ENCODE measurements around the gene BAG3. TPM values are rescaled to one million over a fixed set of nuclear protein-coding genes. Genes with fewer than 3 reads are reported as not detected.

BAG3 gene
- total RNA-seq, 1 donor from 2014 or later, result 4.7 TPM

DNA sequence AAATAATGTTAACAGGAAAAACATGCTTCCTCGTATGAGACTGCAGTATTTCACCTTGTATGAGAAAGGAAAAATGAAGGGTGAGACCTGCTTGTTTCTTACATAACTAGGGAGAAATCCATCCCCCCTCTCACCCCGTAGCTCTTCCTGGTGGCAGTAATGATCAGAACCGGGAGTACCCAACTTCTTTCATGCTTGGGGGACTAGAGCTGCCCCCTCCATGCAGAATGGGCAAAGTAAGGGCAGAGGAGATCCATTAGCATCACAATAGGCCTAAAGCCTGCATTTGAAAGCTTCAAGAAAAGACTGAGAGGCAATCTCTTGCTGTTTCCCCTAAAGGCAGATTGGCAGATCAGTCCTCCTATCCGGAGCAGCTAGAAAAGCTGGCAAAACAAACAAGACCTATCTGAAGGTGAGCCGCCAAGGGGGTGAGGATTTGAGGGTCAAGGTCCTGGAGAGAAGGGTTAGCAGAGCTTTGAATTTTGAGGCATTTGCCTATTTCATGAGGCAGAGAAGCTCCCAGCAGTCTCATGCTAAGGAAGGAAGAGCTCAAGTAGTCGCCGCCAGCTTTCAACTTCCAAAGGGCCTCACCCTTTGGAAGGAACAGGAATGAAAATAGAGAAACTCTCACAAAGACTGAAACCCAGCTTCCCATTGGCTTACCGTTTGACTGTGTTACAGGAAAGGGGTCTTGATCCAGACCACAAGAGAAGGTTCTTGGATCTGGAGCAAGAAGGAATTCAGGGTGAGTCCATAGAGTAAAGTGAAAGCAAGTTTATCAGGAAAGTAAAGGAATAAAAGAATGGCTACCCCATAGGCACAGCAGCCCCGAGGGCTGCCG is 36.2 kb downstream of the BAG3 start:
- Histone ChIP-seq H3K9ac (ENCODE audit: low read depth in 1 of 3, low read length in 3 of 3) (peak overlapping the region in 1 of 3 donors; percentile 40), H3K4me3 (ENCODE audit: low read length in 3 of 3) (no peak overlapping the region), H3K27ac (ENCODE audit: low read depth, low read length) (peak overlapping the region; percentile 37), H3K36me3 (ENCODE audit: control insufficient read depth in 3 of 3, insufficient read depth in 3 of 3, low read length in 3 of 3) (no peaks in the 10 kb centered on the region), H3K9me3 (ENCODE audit: control insufficient read depth in 3 of 3, low read length in 3 of 3) (no peaks in the 10 kb centered on the region), H3K27me3 (ENCODE audit: control insufficient read depth in 3 of 3, insufficient read depth in 3 of 3, low read length in 3 of 3) (no peaks in the 10 kb centered on the region), H3K4me1 (ENCODE audit: control insufficient read depth in 3 of 3, insufficient read depth in 3 of 3, low read length in 3 of 3) (peaks cover 9 to 18% (median 9%) of the 10 kb centered on the region in 3 donors)

- Histone ChIP-seq H3K4me1 (ENCODE audit: control insufficient read depth in 3 of 3, insufficient read depth in 3 of 3, low read length in 3 of 3) (peaks cover 6 to 15% (median 6%) of the 10 kb centered on the region in 3 donors), H3K9ac (ENCODE audit: low read depth in 1 of 3, low read length in 3 of 3) (no peak overlapping the region), H3K4me3 (ENCODE audit: low read length in 3 of 3) (no peak overlapping the region), H3K9me3 (ENCODE audit: control insufficient read depth in 3 of 3, low read length in 3 of 3) (no peaks in the 10 kb centered on the region), H3K27me3 (ENCODE audit: control insufficient read depth in 3 of 3, insufficient read depth in 3 of 3, low read length in 3 of 3) (no peaks in the 10 kb centered on the region), H3K36me3 (ENCODE audit: control insufficient read depth in 3 of 3, insufficient read depth in 3 of 3, low read length in 3 of 3) (no peaks in the 10 kb centered on the region), H3K27ac (ENCODE audit: low read depth, low read length) (no peak overlapping the region)
These were observed 36.9 kb downstream of the BAG3 start for GRCh38 chr10:119688033-119688508.

DNA sequence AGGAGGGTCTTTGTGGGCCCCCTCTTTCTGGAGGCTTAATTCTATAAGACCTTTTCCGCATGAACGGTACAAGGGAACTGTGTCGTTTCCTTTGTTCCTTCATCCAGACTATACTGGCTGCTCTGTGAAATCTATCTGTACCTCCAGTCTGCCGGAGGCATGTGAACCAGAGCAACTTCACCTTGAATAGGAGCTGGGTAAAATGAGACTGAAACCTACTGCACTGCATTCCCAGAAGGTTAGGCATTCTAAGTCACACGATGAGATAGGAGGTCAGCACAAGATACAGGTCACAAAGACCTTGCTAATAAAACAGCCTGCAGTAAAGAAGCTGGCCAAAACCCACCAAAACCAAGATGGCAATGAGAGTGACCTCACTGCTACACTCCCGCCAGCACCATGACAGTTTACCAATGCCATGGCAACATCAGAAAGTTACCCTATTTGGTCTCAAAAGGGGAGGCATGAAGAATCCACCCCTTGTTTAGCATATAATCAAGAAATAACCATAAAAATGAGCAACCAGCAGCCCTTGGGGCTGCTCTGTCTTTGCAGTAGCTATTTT is 37.9 kb downstream of the BAG3 start:
- H3K9ac ChIP-seq (ENCODE audit: low read depth in 1 of 3, low read length in 3 of 3), result no peak overlapping the region
- H3K4me3 ChIP-seq (ENCODE audit: low read length in 3 of 3), result no peak overlapping the region
- H3K27me3 ChIP-seq (ENCODE audit: control insufficient read depth in 3 of 3, insufficient read depth in 3 of 3, low read length in 3 of 3), result no peaks in the 10 kb centered on the region
- H3K27ac ChIP-seq (ENCODE audit: low read depth, low read length), result no peak overlapping the region
- peaks cover 6 to 9% (median 6%) of the 10 kb centered on the region in 3 donors for H3K4me1 ChIP-seq (ENCODE audit: control insufficient read depth in 3 of 3, insufficient read depth in 3 of 3, low read length in 3 of 3)
- no peaks in the 10 kb centered on the region for H3K9me3 ChIP-seq (ENCODE audit: control insufficient read depth in 3 of 3, low read length in 3 of 3)
- H3K36me3 ChIP-seq (ENCODE audit: control insufficient read depth in 3 of 3, insufficient read depth in 3 of 3, low read length in 3 of 3), result no peaks in the 10 kb centered on the region

DNA sequence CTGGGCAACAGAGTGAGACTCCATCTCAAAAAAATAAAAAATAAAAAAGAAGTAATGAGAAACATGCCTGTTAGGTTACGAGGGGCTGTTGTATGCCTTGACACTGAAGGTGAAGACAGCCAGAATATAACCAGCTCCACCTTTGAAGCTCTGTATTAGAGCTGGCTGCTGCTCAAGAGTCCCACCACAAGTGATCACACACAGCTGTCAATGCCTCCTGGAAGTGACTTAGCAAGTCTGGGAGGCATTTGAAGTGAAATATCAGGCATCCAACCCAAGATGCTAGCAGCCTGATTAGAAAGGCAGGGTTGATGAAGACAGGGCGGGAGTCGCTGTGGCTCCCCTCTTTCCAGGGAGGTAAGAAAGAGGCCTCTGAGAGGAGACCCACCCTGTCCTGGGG is 40.5 kb downstream of the BAG3 start:
- Histone ChIP-seq H3K9me3 (ENCODE audit: control insufficient read depth in 3 of 3, low read length in 3 of 3) (no peaks in the 10 kb centered on the region), H3K9ac (ENCODE audit: low read depth in 1 of 3, low read length in 3 of 3) (no peak overlapping the region), H3K27me3 (ENCODE audit: control insufficient read depth in 3 of 3, insufficient read depth in 3 of 3, low read length in 3 of 3) (no peaks in the 10 kb centered on the region), H3K4me1 (ENCODE audit: control insufficient read depth in 3 of 3, insufficient read depth in 3 of 3, low read length in 3 of 3) (peaks cover 5 to 8% (median 5%) of the 10 kb centered on the region in 3 donors), H3K27ac (ENCODE audit: low read depth, low read length) (no peak overlapping the region), H3K4me3 (ENCODE audit: low read length in 3 of 3) (no peak overlapping the region), H3K36me3 (ENCODE audit: control insufficient read depth in 3 of 3, insufficient read depth in 3 of 3, low read length in 3 of 3) (no peaks in the 10 kb centered on the region)

DNA sequence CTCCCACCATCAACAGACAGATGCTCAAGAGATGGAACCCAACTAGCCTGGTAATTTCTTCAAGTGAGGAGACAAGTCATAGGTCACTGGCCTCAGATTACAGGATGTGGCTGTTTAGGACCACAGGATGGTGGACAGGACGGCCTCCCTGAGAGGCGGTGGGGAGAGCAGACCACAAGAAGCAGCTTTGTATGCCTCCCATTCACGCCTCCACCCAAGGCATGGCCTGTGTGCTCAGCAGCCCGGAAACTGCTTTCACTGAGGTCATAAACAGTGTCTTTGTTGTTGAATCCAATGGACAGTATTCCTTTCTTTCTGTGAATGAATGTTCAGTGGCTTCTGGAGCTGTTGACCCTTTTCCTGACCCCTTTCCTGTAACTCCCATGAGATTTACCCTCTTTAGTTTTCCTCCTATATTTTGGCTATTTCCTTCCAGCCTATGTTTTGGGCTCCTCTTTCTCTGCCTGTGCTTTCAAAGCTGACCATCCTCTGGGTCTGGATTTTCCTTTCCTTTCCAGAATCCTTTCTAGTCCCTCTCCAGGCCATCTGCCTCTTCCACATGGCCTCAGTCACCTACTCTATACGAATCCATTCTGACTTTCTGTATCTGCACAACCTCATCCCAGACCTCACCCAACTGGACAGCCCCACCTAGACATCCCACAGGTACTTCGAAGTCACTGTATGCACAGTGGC is 42.2 kb downstream of the BAG3 start:
- Histone ChIP-seq H3K27ac (ENCODE audit: low read depth, low read length) (no peak overlapping the region), H3K9me3 (ENCODE audit: control insufficient read depth in 3 of 3, low read length in 3 of 3) (no peaks in the 10 kb centered on the region), H3K36me3 (ENCODE audit: control insufficient read depth in 3 of 3, insufficient read depth in 3 of 3, low read length in 3 of 3) (no peaks in the 10 kb centered on the region), H3K4me3 (ENCODE audit: low read length in 3 of 3) (no peak overlapping the region), H3K9ac (ENCODE audit: low read depth in 1 of 3, low read length in 3 of 3) (no peak overlapping the region), H3K4me1 (ENCODE audit: control insufficient read depth in 3 of 3, insufficient read depth in 3 of 3, low read length in 3 of 3) (no peaks in the 10 kb centered on the region), H3K27me3 (ENCODE audit: control insufficient read depth in 3 of 3, insufficient read depth in 3 of 3, low read length in 3 of 3) (no peaks in the 10 kb centered on the region)

DNA sequence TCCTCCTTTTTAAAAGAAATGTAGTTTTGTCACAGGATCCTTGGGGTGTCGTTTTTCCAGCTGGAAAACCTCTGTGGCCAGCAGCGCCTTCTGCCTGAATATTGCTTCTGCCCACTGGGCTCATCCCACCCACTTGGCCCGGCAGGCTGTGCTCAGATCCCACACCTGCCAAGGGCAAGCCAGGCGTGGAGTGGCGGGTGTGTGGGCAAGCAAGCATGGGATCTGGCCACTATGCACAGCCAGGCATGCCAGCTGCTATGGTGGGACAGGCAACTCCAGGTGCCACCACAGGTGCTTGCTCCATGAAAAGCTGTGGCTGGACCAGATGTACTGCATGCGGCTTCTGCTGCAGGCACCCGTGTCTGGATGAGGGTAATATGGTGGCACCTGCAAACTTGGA is 43.4 kb downstream of the BAG3 start:
- no peaks in the 10 kb centered on the region for H3K4me1 ChIP-seq (ENCODE audit: control insufficient read depth in 3 of 3, insufficient read depth in 3 of 3, low read length in 3 of 3)
- no peaks in the 10 kb centered on the region for H3K36me3 ChIP-seq (ENCODE audit: control insufficient read depth in 3 of 3, insufficient read depth in 3 of 3, low read length in 3 of 3)
- H3K4me3 ChIP-seq (ENCODE audit: low read length in 3 of 3), result no peak overlapping the region
- H3K9me3 ChIP-seq (ENCODE audit: control insufficient read depth in 3 of 3, low read length in 3 of 3), result no peaks in the 10 kb centered on the region
- H3K27me3 ChIP-seq (ENCODE audit: control insufficient read depth in 3 of 3, insufficient read depth in 3 of 3, low read length in 3 of 3), result no peaks in the 10 kb centered on the region
- no peak overlapping the region for H3K27ac ChIP-seq (ENCODE audit: low read depth, low read length)
- no peak overlapping the region for H3K9ac ChIP-seq (ENCODE audit: low read depth in 1 of 3, low read length in 3 of 3)

GRCh38 chr10:119700321-119700954 is 49.3 kb downstream of the BAG3 start:
- Histone ChIP-seq H3K27ac (ENCODE audit: low read depth, low read length) (no peak overlapping the region), H3K4me3 (ENCODE audit: low read length in 3 of 3) (no peak overlapping the region), H3K9ac (ENCODE audit: low read depth in 1 of 3, low read length in 3 of 3) (no peak overlapping the region), H3K27me3 (ENCODE audit: control insufficient read depth in 3 of 3, insufficient read depth in 3 of 3, low read length in 3 of 3) (no peaks in the 10 kb centered on the region), H3K36me3 (ENCODE audit: control insufficient read depth in 3 of 3, insufficient read depth in 3 of 3, low read length in 3 of 3) (no peaks in the 10 kb centered on the region), H3K9me3 (ENCODE audit: control insufficient read depth in 3 of 3, low read length in 3 of 3) (no peaks in the 10 kb centered on the region), H3K4me1 (ENCODE audit: control insufficient read depth in 3 of 3, insufficient read depth in 3 of 3, low read length in 3 of 3) (no peaks in the 10 kb centered on the region)

DNA sequence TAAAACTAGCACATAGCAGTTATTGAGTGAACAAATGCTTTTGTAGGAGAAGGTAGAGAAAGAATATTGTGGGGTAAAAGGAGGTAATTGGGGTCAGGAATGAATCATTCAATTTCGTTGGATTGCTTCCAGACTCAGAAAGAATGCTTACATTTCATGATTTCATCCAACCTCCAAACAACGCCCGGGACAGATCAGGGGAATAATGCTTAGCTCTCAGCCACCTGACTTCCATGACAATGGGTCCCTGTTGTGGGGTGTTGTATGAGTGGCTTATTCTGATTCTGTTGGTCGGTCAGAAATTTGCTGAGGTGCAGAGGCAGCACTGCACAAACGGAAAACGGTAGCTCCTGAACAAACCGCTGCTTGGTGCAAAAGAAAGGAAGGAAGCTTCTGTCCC is 50.7 kb downstream of the BAG3 start:
- no peak overlapping the region for H3K27ac ChIP-seq (ENCODE audit: low read depth, low read length)
- H3K4me1 ChIP-seq (ENCODE audit: control insufficient read depth in 3 of 3, insufficient read depth in 3 of 3, low read length in 3 of 3), result no peaks in the 10 kb centered on the region
- no peaks in the 10 kb centered on the region for H3K27me3 ChIP-seq (ENCODE audit: control insufficient read depth in 3 of 3, insufficient read depth in 3 of 3, low read length in 3 of 3)
- H3K36me3 ChIP-seq (ENCODE audit: control insufficient read depth in 3 of 3, insufficient read depth in 3 of 3, low read length in 3 of 3), result no peaks in the 10 kb centered on the region
- H3K9me3 ChIP-seq (ENCODE audit: control insufficient read depth in 3 of 3, low read length in 3 of 3), result no peaks in the 10 kb centered on the region
- H3K4me3 ChIP-seq (ENCODE audit: low read length in 3 of 3), result no peak overlapping the region
- no peak overlapping the region for H3K9ac ChIP-seq (ENCODE audit: low read depth in 1 of 3, low read length in 3 of 3)

- Histone ChIP-seq H3K27me3 (ENCODE audit: control insufficient read depth in 3 of 3, insufficient read depth in 3 of 3, low read length in 3 of 3) (no peaks in the 10 kb centered on the region), H3K36me3 (ENCODE audit: control insufficient read depth in 3 of 3, insufficient read depth in 3 of 3, low read length in 3 of 3) (no peaks in the 10 kb centered on the region), H3K27ac (ENCODE audit: low read depth, low read length) (no peak overlapping the region), H3K4me1 (ENCODE audit: control insufficient read depth in 3 of 3, insufficient read depth in 3 of 3, low read length in 3 of 3) (no peaks in the 10 kb centered on the region), H3K4me3 (ENCODE audit: low read length in 3 of 3) (no peak overlapping the region), H3K9me3 (ENCODE audit: control insufficient read depth in 3 of 3, low read length in 3 of 3) (no peaks in the 10 kb centered on the region), H3K9ac (ENCODE audit: low read depth in 1 of 3, low read length in 3 of 3) (no peak overlapping the region)
These were observed 51.4 kb downstream of the BAG3 start for GRCh38 chr10:119702583-119702982.

All from skeletal muscle tissue (tissue), 4 donors.